ENCODE data around the gene TMEM161B.
"Not testable (repeated sequence)": the region's sequence is repeated elsewhere in the genome, so short reads cannot be mapped to it uniquely, and the experiment has no call there.

TMEM161B gene

DNA sequence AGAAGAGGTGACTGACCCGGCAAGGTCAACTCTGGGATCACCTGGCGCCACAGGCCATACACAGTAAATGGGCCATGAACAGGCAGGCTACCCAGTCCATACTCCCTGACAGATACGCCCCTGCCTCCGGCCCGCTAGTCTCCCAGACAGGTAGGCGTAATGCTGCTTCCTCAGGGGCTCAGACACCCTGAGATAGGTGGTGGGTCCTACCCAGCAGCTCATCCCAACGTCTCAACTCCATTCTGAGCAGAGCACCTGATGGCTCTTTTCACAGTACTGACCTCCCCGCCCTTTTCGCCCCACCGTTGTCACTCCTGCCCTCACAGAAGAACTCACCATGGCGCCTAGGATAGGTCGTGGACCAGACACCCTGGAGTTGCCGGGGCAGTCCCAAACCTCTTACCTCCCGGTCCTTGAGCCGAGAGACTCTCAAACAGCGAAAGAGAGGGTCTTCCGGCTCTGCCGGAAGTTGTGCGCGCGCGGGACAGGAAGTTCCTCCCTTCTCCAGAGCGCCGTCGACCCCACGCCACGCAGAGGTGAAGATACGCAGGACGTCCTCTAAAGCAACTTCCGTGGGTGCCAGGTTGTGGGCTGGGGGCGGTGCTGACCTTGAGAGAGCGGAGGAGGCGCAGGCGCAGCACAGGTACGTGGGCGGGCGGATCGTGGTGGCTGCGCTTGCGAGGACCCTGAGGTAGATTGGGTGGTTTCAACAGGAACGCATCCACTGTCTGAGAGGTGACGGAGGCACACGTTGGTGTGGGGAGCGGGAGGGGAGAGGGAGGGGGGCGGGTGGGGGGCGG is at the start of gene TMEM161B:
TMEM161B (minus strand) TSS at position 461 of the 800 bp plus-strand sequence; CDS start at position 339, 122 bp downstream.
- DNase-seq (ENCODE audit: low read depth in 2 of 2): peak; percentile 83

DNA sequence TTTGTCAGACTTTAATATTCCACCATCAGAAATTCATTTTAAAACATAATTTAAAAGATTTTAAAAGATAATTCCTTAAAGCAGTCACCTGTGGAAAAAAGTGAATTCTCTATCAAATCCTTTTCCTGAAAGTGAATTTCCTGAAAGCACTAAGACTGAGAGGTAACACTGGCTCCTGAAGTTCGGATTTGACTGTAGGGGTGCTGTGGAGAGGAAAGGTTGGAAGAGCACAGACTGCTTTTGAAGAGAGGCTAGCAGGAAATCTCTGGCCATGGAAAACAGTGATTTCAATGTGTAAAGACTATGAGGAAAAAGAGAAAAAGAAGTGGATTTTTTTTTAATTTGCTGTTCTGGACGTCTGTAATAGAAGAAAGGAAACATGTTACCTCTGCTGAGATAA is 35.7 kb upstream of the TMEM161B start:
- no peak for DNase-seq (ENCODE audit: low read depth in 2 of 2)

GRCh38 chr5:88298425-88298824 is 29.8 kb upstream of the TMEM161B start:
- no peak for DNase-seq (ENCODE audit: low read depth in 2 of 2)

- DNase-seq (ENCODE audit: low read depth in 2 of 2): no peak
Observed at GRCh38 chr5:88290801-88291200, 22.2 kb upstream of the TMEM161B start.

DNA sequence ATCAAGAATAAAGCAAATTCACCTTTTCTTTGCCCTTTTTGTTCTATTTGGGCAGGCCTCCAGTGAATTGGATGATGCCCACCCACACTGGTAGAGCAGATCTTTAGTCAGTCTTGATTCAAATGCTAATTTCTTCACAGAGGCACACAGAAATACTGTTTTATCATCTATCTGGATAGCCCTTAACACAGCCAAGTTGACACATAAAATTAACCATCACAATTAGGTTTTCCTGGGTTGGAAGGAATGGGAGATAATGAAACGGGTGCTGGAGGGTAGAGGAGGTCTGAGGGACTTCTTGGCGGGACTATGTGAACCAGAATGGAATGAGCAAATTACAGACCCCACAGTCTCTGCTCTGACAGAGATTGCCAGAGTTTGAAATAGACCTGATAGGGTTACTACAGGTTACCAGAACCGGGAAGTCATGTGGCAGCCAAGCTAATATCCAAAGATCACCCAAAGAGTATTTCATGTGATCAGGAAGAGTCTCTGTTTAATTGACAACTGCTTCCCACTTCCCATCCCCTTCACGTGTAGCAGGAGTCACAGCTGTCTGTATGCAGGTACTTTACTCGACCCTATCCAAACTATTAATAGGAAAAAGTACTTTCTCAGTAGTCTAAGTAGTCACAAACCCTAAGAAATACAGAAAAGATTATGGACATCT is 20.0 kb upstream of the TMEM161B start:
- no peak for DNase-seq (ENCODE audit: low read depth in 2 of 2)

DNA sequence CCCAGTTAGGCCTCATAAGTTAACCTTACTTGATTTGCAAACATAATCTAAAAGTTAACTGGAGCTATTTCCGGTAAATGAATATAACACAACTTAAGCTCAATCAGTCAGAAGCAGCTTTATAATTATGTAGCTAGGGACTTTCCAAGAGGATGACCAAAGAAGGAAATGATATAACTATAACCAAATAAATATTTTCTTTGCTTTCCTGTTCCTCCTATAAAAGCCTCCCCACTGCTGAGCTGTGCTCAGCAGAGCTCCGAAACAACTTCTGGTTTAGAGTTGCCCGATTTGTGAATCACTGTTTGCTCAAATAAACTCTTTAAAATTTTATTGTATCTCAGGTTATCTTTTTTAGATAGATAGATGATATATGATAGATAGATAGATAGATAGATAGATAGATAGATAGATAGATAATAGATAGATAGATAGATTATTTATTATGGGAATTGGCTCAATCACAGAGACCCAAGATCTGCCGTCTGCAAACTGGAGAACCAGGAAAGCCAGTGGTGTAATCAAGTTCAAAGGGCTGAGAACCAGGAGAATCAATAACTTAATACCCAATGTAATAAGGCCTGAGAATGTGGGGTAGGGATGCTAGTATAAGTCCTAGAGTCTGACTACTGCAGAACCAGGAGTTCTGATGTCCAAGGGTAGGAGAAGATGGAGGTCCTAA is 19.3 kb upstream of the TMEM161B start:
- no peak for DNase-seq (ENCODE audit: low read depth in 2 of 2)

- no peak for DNase-seq (ENCODE audit: low read depth in 2 of 2)
Observed at GRCh38 chr5:88287302-88287701, 18.7 kb upstream of the TMEM161B start.

DNA sequence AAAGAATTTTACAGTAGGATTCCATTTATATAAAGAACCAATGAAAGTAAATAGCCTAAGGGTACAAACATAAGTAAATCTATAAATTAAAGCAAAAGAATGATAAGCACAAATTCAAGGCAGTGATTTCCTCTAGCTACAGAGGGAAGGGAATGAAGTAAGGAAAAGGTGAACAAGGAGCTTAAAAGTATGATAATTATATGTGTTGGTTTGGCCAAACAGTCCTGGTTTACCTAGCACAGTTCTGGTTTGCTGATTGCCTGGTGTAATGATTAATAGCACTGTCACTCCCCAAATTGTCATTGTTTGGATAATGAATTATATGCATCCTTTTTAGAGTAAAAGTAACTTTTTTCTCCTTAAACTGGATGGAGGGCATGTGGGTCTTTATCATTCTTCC is 15.0 kb upstream of the TMEM161B start:
- no peak for DNase-seq (ENCODE audit: low read depth in 2 of 2)

DNA sequence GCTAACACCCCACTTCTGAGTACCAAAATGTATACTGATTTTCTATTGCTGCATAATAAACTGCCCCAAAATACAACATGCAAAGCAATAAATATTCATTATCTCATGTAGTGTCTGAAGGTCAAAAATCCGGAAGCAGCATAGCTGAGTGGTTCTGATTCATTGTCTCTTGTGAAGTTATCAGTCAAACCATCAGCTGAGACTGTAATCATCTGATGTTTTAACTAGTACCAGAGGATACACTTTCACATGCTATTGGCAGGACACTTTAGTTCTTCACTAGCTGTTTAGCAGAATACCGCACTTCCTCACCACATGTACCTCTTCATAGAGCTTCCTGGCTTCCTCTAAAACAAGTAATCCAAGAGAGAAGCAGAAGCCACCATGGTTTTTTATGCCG is 12.7 kb upstream of the TMEM161B start:
- DNase-seq (ENCODE audit: low read depth in 2 of 2): no peak

DNA sequence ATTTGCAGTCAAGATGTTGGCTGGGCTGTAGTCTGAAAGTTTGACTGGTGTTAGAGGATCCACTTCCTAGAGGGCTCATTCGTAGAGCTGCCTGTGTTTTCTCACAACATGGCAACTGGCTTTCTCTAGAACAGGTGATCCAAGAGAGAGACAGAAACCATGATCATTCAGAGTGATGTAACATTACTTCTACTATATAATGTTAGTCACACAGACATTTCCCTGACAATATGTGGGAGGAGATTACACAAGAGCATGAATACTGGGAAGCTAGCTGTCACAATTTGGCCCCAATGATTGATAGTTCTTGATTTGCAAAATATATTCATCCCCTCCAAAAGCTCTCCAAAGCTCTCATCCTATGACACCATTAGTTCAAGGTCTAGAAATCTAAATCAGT is 10.9 kb upstream of the TMEM161B start:
- DNase-seq (ENCODE audit: low read depth in 2 of 2): no peak

- no peak for DNase-seq (ENCODE audit: low read depth in 2 of 2)
Observed at GRCh38 chr5:88276378-88276777, 7.7 kb upstream of the TMEM161B start.

- DNase-seq (ENCODE audit: low read depth in 2 of 2): no peak
Observed at GRCh38 chr5:88275581-88275980, 6.9 kb upstream of the TMEM161B start.

GRCh38 chr5:88269222-88269771 is 652 bp upstream of the TMEM161B start:
- no peak for DNase-seq (ENCODE audit: low read depth in 2 of 2)

- not testable (repeated sequence) for DNase-seq (ENCODE audit: low read depth in 2 of 2)
Observed at GRCh38 chr5:88264565-88264964, 4.1 kb downstream of the TMEM161B start.

DNA sequence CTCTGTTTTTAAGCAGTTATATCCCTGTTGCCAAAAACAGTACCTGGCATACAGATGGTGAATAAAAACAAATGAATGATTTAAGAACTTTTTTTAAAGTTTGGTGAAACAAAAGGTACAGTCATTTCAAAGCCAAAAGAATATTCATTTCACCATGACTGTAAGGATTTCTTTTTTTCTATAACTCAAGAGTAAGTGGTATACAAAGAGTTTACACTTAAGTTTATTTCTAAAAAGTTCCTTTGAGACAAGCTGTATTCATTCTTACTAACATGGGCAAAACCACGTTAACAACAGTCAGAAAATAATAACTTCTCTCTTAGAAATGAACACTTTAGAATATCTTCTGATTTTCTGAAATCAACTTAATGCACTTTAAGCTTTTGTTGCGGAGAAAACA is 5.3 kb downstream of the TMEM161B start:
- DNase-seq (ENCODE audit: low read depth in 2 of 2): no peak

GRCh38 chr5:88262116-88262515 is 6.5 kb downstream of the TMEM161B start:
- no peak for DNase-seq (ENCODE audit: low read depth in 2 of 2)

DNA sequence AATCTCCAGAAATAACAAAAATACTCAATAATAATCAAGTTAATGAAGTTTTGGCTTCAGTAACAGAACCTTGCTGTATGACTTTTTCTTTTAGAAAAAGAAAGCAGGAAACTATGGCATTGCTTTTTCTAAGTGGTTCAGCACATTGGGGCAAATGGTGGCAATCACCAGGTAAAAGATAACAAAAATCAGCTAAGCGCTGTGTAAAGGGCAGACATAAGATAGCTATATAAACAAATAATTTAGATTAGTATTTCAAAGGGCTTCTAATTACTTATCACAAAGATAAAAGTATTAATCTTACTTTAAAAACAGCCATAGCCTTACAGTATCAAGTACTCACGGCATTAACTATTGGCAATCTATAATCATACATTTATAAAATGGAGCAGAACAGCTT is 10.0 kb downstream of the TMEM161B start:
- DNase-seq (ENCODE audit: low read depth in 2 of 2): no peak

- DNase-seq (ENCODE audit: low read depth in 2 of 2): no peak
Observed at GRCh38 chr5:88256872-88257271, 11.8 kb downstream of the TMEM161B start.

DNA sequence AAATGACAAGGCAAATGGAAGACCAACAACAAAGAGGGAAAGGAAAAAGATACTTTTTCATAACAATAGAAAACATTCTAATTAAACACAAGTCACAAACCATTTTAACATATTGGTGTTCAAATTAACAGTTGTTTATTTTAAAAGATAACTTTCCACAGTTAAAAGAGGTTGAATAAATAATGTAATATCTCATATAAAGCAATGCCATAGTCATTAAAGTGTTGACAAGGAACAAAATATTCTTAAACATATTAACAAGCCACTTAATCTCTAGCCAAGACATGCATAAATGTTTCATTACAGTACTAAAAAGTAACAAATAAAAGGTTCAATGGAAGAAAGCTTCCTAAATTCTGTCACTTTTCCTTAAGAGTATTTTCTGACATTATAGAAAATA is 12.6 kb downstream of the TMEM161B start:
- no peak for DNase-seq (ENCODE audit: low read depth in 2 of 2)

GRCh38 chr5:88254320-88254719 is 14.3 kb downstream of the TMEM161B start:
- DNase-seq (ENCODE audit: low read depth in 2 of 2): no peak

GRCh38 chr5:88251048-88251711 is 17.5 kb downstream of the TMEM161B start:
- no peak for DNase-seq (ENCODE audit: low read depth in 2 of 2)

DNA sequence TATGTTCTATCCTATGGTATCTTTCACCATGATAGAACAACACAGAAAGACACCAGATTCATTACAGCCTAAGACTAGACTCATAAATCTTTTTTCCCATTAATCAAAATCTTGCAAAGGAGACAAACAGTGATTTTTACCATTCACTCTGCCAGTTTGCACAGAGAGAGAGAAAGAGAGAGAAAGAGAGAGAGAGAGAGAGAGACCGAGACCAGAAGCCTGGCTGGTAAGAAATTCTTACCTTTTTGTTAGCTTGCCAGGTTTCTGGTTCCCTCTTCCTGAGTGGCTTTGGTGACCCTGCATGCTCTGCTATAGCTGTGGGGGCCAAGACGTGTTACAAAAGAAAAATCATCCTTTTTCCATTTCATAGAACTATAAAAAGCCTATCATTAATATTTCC is 18.6 kb downstream of the TMEM161B start:
- DNase-seq (ENCODE audit: low read depth in 2 of 2): no peak

Data from stimulated activated CD4-positive, alpha-beta T cell treated with anti-CD3 and anti-CD28 coated beads, Interleukin-1b, Interleukin-23, amount 100 ng/mL, for 1 hour (primary cell).